Germinal center (tissue), 1 donor: ENCODE data around the gene LMNTD2.

Experiments
- DNase-seq: peaks from one replicate; pipeline ENCODE4 v3.0.0; 2012; ENCODE audit warnings: mixed read lengths, low spot score

The LMNTD2 gene

GRCh38 chr11:560305-561147 is at the start of gene LMNTD2, which contains the start of gene RASSF7:
LMNTD2 (minus strand) TSS chr11:560738; CDS start chr11:560716, 22 bp downstream.
RASSF7 (plus strand) TSS chr11:560970; CDS start chr11:561769, 799 bp downstream.
- DNase-seq, result peak; percentile 99

GRCh38 chr11:609341-609811 is 48.8 kb upstream of the LMNTD2 start:
- DNase-seq, result no peak

GRCh38 chr11:608791-609251 is 48.3 kb upstream of the LMNTD2 start:
- no peak for DNase-seq

- DNase-seq, result no peak
These were observed 47.6 kb upstream of the LMNTD2 start for GRCh38 chr11:607971-608659.

GRCh38 chr11:607020-607780 is 46.7 kb upstream of the LMNTD2 start:
- no peak for DNase-seq

- DNase-seq, result no peak
These were observed 45.7 kb upstream of the LMNTD2 start for GRCh38 chr11:606245-606644.

GRCh38 chr11:605286-606129 is 45.0 kb upstream of the LMNTD2 start:
- DNase-seq, result no peak

- no peak for DNase-seq
These were observed 42.6 kb upstream of the LMNTD2 start for GRCh38 chr11:603154-603553.

GRCh38 chr11:601573-602245 is 41.2 kb upstream of the LMNTD2 start:
- DNase-seq, result no peak

- DNase-seq, result no peak
These were observed 37.6 kb upstream of the LMNTD2 start for GRCh38 chr11:598005-598680.

GRCh38 chr11:597166-597725 is 36.7 kb upstream of the LMNTD2 start:
- DNase-seq, result no peak

GRCh38 chr11:596374-596773 is 35.8 kb upstream of the LMNTD2 start:
- DNase-seq, result no peak

GRCh38 chr11:595400-595799 is 34.9 kb upstream of the LMNTD2 start:
- DNase-seq, result no peak

GRCh38 chr11:593347-593746 is 32.8 kb upstream of the LMNTD2 start:
- DNase-seq, result no peak

GRCh38 chr11:592918-593317 is 32.4 kb upstream of the LMNTD2 start:
- DNase-seq, result no peak

GRCh38 chr11:592501-592900 is 32.0 kb upstream of the LMNTD2 start:
- DNase-seq, result no peak

GRCh38 chr11:590997-591396 is 30.5 kb upstream of the LMNTD2 start:
- no peak for DNase-seq

GRCh38 chr11:589798-590197 is 29.3 kb upstream of the LMNTD2 start:
- no peak for DNase-seq

- DNase-seq, result no peak
These were observed 27.4 kb upstream of the LMNTD2 start for GRCh38 chr11:587978-588380.

GRCh38 chr11:587546-587945 is 27.0 kb upstream of the LMNTD2 start:
- DNase-seq, result no peak
